Ammon's horn (tissue), 1 donor: ENCODE measurements around the gene ZNF568.

Experiments
- DNase-seq: peaks from one replicate; pipeline ENCODE4 v3.0.0-alpha.2; 2016; ENCODE audit warnings: low spot score

ZNF568 gene

DNA sequence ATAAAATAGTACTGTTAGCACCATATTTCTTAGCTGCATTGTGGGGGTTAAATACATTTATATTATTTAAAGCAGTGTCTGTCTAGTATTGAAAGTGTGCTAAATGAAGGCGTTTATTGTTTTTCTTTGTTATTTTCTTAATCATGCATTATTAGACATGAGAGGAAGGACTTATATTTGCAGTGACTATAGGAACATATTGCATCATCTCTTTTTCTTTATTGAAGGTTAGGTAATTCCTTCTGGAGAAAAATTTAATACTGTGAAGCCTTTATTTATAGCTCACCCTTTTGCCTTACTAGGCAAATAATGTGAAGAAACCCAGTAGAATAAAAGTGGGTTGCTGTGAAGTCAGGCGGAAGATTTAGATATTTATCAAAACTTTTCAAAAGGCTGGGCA is 83.2 kb downstream of the ZNF568 start:
- no peak for DNase-seq

GRCh38 chr19:37007587-37008220 is 91.6 kb downstream of the ZNF568 start:
- DNase-seq, result peak; percentile 30

- DNase-seq, result no peak
Observed at GRCh38 chr19:37009871-37010270, 93.7 kb downstream of the ZNF568 start.

GRCh38 chr19:37012093-37012745 is 96.1 kb downstream of the ZNF568 start:
- DNase-seq, result no peak

DNA sequence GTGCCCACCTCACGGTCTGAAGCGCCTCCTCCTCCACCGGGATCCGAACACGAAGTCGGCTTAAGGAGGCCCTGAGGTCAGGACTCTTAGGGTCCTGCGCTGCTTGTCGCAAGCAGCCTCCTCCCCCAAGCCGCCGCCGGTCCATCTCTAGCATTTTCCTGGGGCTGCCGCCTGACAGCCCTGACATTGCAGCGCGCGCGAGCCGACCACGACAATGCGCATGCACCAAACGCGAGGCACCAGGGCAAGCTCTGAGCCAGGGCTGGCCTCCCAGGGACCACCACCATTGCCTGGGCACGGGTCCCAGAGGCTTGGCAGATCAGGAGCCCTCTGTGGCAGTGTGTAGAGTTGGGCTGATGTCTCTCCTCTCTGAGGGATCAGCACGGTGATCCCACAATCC is 98.3 kb downstream of the ZNF568 start:
- no peak for DNase-seq

DNA sequence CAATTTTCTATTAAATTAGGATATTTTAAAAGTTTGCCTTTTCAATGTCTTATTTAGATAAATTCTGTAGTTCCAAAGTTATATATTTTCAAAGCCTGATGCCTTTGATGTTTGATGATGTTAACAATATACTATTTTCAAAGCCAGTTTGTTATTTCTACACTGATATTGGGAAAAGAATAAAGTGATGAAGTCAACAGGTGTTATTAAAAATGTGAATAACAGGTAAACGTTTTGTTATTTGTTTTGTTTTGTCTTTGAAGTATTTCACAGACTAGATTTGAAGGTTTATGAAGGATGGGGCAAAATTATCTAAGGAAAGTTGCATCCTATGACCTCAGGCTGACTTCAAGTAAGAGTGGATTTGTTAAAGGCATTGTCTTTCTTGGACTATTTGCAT is 129.0 kb downstream of the ZNF568 start:
- DNase-seq, result no peak
